Dermis microvascular lymphatic vessel endothelial cell (primary cell): ENCODE results near the gene KMT2A. TPM values are rescaled to one million over a fixed set of nuclear protein-coding genes. Genes with fewer than 3 reads are reported as not detected.

Experiments used
- total RNA-seq: library from RNA; depleted of rRNA; stranded (reverse); fragments of >200 nt; gene quantifications from 2 replicates; pipeline ENCODE4 v1.2.1, GENCODE V29; 2014

The KMT2A gene
- total RNA-seq, 1 donor from 2014 or later: 14.0 TPM

Other genes with a start within 250 kb of the KMT2A start
- gene JAML, start 211.5 kb upstream of the KMT2A start, total RNA-seq: under 0.01 and 0.13 TPM in 2 replicates
- 3.2 and 3.7 TPM in 2 replicates for gene MPZL3, start 184.1 kb upstream of the KMT2A start, total RNA-seq
- gene MPZL2, start 172.2 kb upstream of the KMT2A start, total RNA-seq: 4.9 and 5.6 TPM in 2 replicates
- gene CD3E, start 131.8 kb upstream of the KMT2A start, total RNA-seq: not detected in 2 replicates
- gene CD3D, start 93.8 kb upstream of the KMT2A start, total RNA-seq: not detected in 2 replicates
- not detected in 2 replicates for gene CD3G, start 92.1 kb upstream of the KMT2A start, total RNA-seq
- gene UBE4A, start 76.9 kb upstream of the KMT2A start, total RNA-seq: 20.2 and 26.0 TPM in 2 replicates
- gene ATP5MG, start 34.9 kb upstream of the KMT2A start, total RNA-seq: 63.7 and 89.9 TPM in 2 replicates
- gene TTC36, start 91.0 kb downstream of the KMT2A start, total RNA-seq: 0.64 and 0.76 TPM in 2 replicates
- 14.0 and 15.8 TPM in 2 replicates for gene TMEM25, start 94.7 kb downstream of the KMT2A start, total RNA-seq
- gene IFT46, start 129.4 kb downstream of the KMT2A start, total RNA-seq: 13.8 and 16.6 TPM in 2 replicates
- gene ARCN1, start 135.9 kb downstream of the KMT2A start, total RNA-seq: 70.3 and 70.7 TPM in 2 replicates
- gene PHLDB1, start 171.1 kb downstream of the KMT2A start, total RNA-seq: 20.7 and 27.6 TPM in 2 replicates
- not detected in 2 replicates for gene TREH, start 243.2 kb downstream of the KMT2A start, total RNA-seq